HepG2 (cell line): ENCODE data around the gene EXOC1. TPM values are rescaled to one million over a fixed set of nuclear protein-coding genes. Genes with fewer than 3 reads are reported as not detected.

Experiments
- AKAP8 ChIP-seq: sonication (generic); formaldehyde crosslinking; IDR thresholded peaks from 2 replicates; pipeline ENCODE4 v1.5.1; 2020; ENCODE audit warnings: mild to moderate bottlenecking, missing genetic modification reagents
- CENPBD1 ChIP-seq: sonication (generic); formaldehyde crosslinking; IDR thresholded peaks from 2 replicates; pipeline ENCODE4 v1.8.0; 2022; ENCODE audit warnings: missing genetic modification reagents, low read depth, mild to moderate bottlenecking, borderline replicate concordance
- DNMT1 ChIP-seq: sonication (generic); formaldehyde crosslinking; IDR thresholded peaks from 2 replicates; pipeline ENCODE4 v1.5.1; 2020; ENCODE audit warnings: mild to moderate bottlenecking, missing genetic modification reagents
- ETV5 ChIP-seq: IDR thresholded peaks from 2 replicates; pipeline ENCODE4 v1.6.1; 2018; ENCODE audit warnings: missing biosample characterization, missing genetic modification reagents, inconsistent platforms, borderline replicate concordance
- HDAC1 ChIP-seq: sonication (generic); formaldehyde crosslinking; IDR thresholded peaks from 2 replicates; pipeline ENCODE4 v1.5.1; 2020; ENCODE audit warnings: mild to moderate bottlenecking, missing genetic modification reagents
- HIVEP1 ChIP-seq: sonication (generic); formaldehyde crosslinking; IDR thresholded peaks from 2 replicates; pipeline ENCODE4 v1.4.0; 2020; ENCODE audit warnings: mild to moderate bottlenecking, missing genetic modification reagents
- IRX3 ChIP-seq: sonication (generic); formaldehyde crosslinking; IDR thresholded peaks from 2 replicates; pipeline ENCODE4 v1.8.1; 2023; ENCODE audit warnings: mild to moderate bottlenecking, low read depth, missing genetic modification reagents, borderline replicate concordance
- KDM4B ChIP-seq: sonication (generic); formaldehyde crosslinking; IDR thresholded peaks from 2 replicates; pipeline ENCODE4 v1.4.0; 2020; ENCODE audit warnings: missing genetic modification reagents
- MXD1 ChIP-seq: sonication (generic); formaldehyde crosslinking; IDR thresholded peaks from 2 replicates; pipeline ENCODE4 v1.4.0; 2020; ENCODE audit warnings: mild to moderate bottlenecking, missing genetic modification reagents
- PATZ1 ChIP-seq: sonication (generic); formaldehyde crosslinking; IDR thresholded peaks from 2 replicates; pipeline ENCODE4 v1.4.0; 2020; ENCODE audit warnings: missing genetic modification reagents
- POLR2G ChIP-seq: fragments of 200-400 bp; formaldehyde crosslinking; IDR thresholded peaks from 2 replicates; pipeline ENCODE4 v1.6.1; 2018; ENCODE audit warnings: mild to moderate bottlenecking, low read depth, low read length, moderate library complexity
- SMYD3 ChIP-seq: sonication (generic); formaldehyde crosslinking; IDR thresholded peaks from 2 replicates; pipeline ENCODE4 v1.8.1; 2023; ENCODE audit warnings: mild to moderate bottlenecking, missing genetic modification reagents
- YEATS2 ChIP-seq: sonication (generic); formaldehyde crosslinking; IDR thresholded peaks from 2 replicates; pipeline ENCODE4 v1.4.0; 2020; ENCODE audit warnings: missing genetic modification reagents, borderline replicate concordance
- YEATS4 ChIP-seq: sonication (generic); formaldehyde crosslinking; IDR thresholded peaks from 2 replicates; pipeline ENCODE4 v1.4.0; 2020; ENCODE audit warnings: missing genetic modification reagents, borderline replicate concordance
- ZBTB43 ChIP-seq: sonication (generic); formaldehyde crosslinking; conservative IDR thresholded peaks from 2 replicates; pipeline ENCODE4 v1.4.0; 2020; ENCODE audit warnings: missing genetic modification reagents
- ZNF230 ChIP-seq: sonication (generic); formaldehyde crosslinking; IDR thresholded peaks from 2 replicates; pipeline ENCODE4 v1.4.0; 2020; ENCODE audit warnings: mild to moderate bottlenecking, missing genetic modification reagents
- ZNF331 ChIP-seq: sonication (generic); formaldehyde crosslinking; IDR thresholded peaks from 2 replicates; pipeline ENCODE4 v1.4.0; 2020; ENCODE audit warnings: missing genetic modification reagents
- ZNF557 ChIP-seq: sonication (generic); formaldehyde crosslinking; IDR thresholded peaks from 2 replicates; pipeline ENCODE4 v1.4.0; 2020; ENCODE audit warnings: missing genetic modification reagents
- ZNF761 ChIP-seq: sonication (generic); formaldehyde crosslinking; conservative IDR thresholded peaks from 2 replicates; pipeline ENCODE4 v1.4.0; 2020; ENCODE audit warnings: mild to moderate bottlenecking, missing genetic modification reagents
- ZZZ3 ChIP-seq: sonication (generic); formaldehyde crosslinking; IDR thresholded peaks from 2 replicates; pipeline ENCODE4 v1.4.0; 2020; ENCODE audit warnings: missing genetic modification reagents, mild to moderate bottlenecking, borderline replicate concordance
- polyA plus RNA-seq, 8 experiments: library from polyadenylated mRNA; depleted of rRNA in 3 of 8; stranded (reverse) in 7 of 8; unstranded in 1 of 8; fragments of >200 nt; fragmentation: Illumina TruSeq in 4 of 8; extraction: Trizol in 4 of 8; gene quantifications; 2 replicates each; pipeline versions ENCODE4 v1.2.1 to v1.2.3, GENCODE V29; 2011 to 2016; ENCODE audit warnings: low read depth in 4 of 8, missing spikeins in 1 of 8, mixed read lengths in 1 of 8; ENCODE audit not compliant: insufficient read depth in 1 of 8
- total RNA-seq, 5 experiments: library from RNA; depleted of rRNA; stranded (reverse); fragments of >200 nt; fragmentation: Illumina TruSeq; extraction: Trizol; gene quantifications; 2 replicates each; pipeline ENCODE4 v1.2.3, GENCODE V29; 2016; ENCODE audit warnings: low read depth in 1 of 5
- TF ChIP-seq, protein P1 (sequence below): sonication (generic); formaldehyde crosslinking; IDR thresholded peaks from 2 replicates; pipeline ENCODE4 v1.4.0; 2020; ENCODE audit warnings: missing genetic modification reagents
- TF ChIP-seq, protein P2 (sequence below): sonication (generic); formaldehyde crosslinking; IDR thresholded peaks from 2 replicates; pipeline ENCODE4 v1.4.0; 2020; ENCODE audit warnings: missing genetic modification reagents, borderline replicate concordance

EXOC1 gene
- total and polyA plus RNA-seq, 2 of the 13 experiments (the other 11 are each of a cell fraction or from before 2014, with no cell fraction given): 9.1 to 18.4 TPM

GRCh38 chr4:55853484-55854046 lies at the start of gene EXOC1 (continued):
- 0 out of 2 replicates have a peak, but pooled peaks have one; percentile 18 for TF ChIP-seq ZBTB43
- TF ChIP-seq ZNF230: no peak
- TF ChIP-seq AKAP8 (CRISPR knock-in tag): no peak
- TF ChIP-seq YEATS2 (CRISPR knock-in tag): peak; percentile 89; the same call in 1 of the 2 replicates
- no peak for TF ChIP-seq IRX3 (CRISPR knock-in tag)
- 0 out of 2 replicates have a peak, but pooled peaks have one; percentile 66 for TF ChIP-seq ZNF557
- no peak; the same call in 1 of the 2 replicates for TF ChIP-seq ZZZ3 (CRISPR knock-in tag)
- no peak for TF ChIP-seq ZNF331
- TF ChIP-seq HIVEP1: peak; percentile 40; the same call in 1 of the 2 replicates
- TF ChIP-seq CENPBD1 (CRISPR knock-in tag): no peak
- TF ChIP-seq MXD1 (CRISPR knock-in tag): no peak; the same call in 1 of the 2 replicates
- peak; percentile 68; the same call in 1 of the 2 replicates for TF ChIP-seq ETV5 (CRISPR knock-in tag)
- TF ChIP-seq, protein P1, sequence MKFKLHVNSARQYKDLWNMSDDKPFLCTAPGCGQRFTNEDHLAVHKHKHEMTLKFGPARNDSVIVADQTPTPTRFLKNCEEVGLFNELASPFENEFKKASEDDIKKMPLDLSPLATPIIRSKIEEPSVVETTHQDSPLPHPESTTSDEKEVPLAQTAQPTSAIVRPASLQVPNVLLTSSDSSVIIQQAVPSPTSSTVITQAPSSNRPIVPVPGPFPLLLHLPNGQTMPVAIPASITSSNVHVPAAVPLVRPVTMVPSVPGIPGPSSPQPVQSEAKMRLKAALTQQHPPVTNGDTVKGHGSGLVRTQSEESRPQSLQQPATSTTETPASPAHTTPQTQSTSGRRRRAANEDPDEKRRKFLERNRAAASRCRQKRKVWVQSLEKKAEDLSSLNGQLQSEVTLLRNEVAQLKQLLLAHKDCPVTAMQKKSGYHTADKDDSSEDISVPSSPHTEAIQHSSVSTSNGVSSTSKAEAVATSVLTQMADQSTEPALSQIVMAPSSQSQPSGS (CRISPR knock-in tag): no peak
- TF ChIP-seq HDAC1 (CRISPR knock-in tag): peak; percentile 87
- no peak for TF ChIP-seq SMYD3 (CRISPR knock-in tag)
- no peak for TF ChIP-seq ZNF761 (CRISPR knock-in tag)
- TF ChIP-seq DNMT1 (CRISPR knock-in tag): no peak
- peak; percentile 75; the same call in 1 of the 2 replicates for TF ChIP-seq KDM4B (CRISPR knock-in tag)
- TF ChIP-seq, protein P2, sequence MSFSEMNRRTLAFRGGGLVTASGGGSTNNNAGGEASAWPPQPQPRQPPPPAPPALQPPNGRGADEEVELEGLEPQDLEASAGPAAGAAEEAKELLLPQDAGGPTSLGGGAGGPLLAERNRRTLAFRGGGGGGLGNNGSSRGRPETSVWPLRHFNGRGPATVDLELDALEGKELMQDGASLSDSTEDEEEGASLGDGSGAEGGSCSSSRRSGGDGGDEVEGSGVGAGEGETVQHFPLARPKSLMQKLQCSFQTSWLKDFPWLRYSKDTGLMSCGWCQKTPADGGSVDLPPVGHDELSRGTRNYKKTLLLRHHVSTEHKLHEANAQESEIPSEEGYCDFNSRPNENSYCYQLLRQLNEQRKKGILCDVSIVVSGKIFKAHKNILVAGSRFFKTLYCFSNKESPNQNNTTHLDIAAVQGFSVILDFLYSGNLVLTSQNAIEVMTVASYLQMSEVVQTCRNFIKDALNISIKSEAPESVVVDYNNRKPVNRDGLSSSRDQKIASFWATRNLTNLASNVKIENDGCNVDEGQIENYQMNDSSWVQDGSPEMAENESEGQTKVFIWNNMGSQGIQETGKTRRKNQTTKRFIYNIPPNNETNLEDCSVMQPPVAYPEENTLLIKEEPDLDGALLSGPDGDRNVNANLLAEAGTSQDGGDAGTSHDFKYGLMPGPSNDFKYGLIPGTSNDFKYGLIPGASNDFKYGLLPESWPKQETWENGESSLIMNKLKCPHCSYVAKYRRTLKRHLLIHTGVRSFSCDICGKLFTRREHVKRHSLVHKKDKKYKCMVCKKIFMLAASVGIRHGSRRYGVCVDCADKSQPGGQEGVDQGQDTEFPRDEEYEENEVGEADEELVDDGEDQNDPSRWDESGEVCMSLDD (CRISPR knock-in tag): 0 out of 2 replicates have a peak, but pooled peaks have one; percentile 18
- peak; percentile 84 for TF ChIP-seq PATZ1 (CRISPR knock-in tag)
- TF ChIP-seq POLR2G: peak; percentile 87
- peak; percentile 77 for TF ChIP-seq YEATS4 (CRISPR knock-in tag)
